NCI-H69 (cell line): ENCODE measurements around the gene BCAP29.
"Not testable (repeated sequence)": the region's sequence is repeated elsewhere in the genome, so short reads cannot be mapped to it uniquely, and the experiment has no call there.

Experiments used
- DNase-seq: peaks from one replicate; lab custom pipeline; 2025; lab: John Stamatoyannopoulos, UW

The BCAP29 gene, protein sequence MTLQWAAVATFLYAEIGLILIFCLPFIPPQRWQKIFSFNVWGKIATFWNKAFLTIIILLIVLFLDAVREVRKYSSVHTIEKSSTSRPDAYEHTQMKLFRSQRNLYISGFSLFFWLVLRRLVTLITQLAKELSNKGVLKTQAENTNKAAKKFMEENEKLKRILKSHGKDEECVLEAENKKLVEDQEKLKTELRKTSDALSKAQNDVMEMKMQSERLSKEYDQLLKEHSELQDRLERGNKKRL

DNA sequence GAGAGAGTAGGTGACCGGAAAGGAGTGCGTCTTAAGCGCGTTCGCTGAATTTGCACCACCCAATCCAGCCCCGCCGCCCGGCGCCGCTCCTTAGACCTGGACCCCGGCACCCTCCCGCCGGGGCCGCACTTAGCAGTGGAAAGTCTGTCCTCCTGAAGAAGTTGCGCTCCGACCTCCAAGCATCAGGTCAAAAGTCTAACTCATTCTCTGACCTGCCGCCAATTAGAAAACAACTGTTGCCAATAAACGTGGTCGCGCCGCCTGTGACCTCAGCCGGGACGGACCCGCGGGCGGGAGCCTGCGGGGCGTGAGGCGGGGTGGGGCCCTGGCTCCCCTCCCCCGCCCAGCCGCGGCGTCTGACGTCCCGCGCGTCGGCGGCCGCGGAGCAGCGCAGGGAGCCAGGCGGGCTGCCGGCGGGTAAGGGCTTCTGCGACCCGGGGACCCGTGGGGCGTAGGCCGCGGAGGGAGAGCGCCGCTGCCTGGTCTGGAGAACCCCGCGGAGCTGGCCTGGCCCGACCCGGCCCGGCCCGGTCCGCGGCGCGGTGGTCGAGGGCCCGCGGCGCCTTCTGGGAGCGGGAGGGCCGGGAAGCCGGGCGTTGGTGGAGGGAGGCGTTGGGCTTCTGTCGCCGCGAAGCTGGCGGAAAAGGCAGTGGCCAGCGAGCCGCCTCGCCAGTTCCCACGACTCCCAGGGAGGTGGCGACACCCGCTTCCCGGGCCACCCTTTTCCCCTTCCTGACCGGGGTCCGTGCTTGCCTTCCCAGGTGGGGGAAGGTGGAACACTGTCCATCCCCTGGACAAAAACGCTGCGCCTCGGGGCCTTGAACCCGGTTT, at the start of gene BCAP29:
Gene BCAP29, plus strand, starts transcription at position 362 of the 831 bp plus-strand sequence. CDS start 527 bp downstream, outside the sequence.
- DNase-seq: peak; percentile 84

DNA sequence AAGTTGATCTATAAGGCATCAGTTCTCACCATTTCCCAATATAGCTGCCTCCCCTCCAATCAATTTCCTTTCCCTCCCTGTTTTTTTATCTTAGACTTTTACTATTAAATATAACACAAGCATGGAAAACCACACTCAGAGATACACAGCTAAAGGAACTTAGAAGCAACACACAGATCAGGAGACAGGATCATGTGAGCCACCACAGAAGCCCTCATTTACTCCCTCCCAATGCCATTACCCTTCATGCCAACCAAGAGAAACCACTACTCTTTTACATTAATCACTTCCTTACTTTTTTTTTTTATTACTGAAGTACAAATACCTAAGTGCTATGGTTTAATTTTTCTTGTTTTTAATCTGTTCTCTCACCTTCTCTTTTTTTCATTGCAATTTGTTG, 49.3 kb upstream of the BCAP29 start:
- no peak for DNase-seq

DNA sequence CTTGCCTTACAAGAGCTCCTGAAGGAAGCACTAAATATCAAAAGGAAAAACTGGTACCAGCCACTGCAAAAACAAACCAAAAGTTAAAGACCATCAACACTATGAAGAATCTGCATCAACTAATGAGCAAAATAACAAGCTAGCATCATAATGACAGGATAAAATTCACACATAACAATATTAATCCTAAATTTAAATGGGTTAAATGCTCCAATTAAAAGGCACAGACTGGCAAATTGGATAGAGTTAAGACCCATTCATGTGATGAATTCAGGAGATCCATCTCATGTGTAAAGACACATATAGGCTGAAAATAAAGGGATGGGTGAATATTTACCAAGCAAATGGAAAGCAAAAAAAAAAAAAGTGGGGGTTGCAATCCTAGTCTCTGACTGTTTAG, 45.9 kb upstream of the BCAP29 start:
- DNase-seq: no peak

DNA sequence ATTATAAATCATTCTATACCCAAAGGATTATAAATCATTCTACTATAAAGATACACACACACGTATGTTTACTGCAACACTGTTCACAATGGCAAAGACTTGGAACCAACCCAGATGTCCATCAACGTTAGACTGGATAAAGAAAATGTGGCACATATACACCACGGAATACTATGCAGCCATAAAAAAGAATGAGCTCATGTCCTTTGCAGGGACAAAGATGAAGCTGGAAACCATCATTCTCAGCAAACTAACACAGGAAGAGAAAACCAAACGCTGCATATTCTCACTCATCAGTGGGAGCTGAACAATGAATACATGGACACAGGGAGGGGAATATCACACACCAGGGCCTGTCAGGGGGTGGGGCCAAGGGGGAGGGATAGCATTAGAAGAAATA, 42.8 kb upstream of the BCAP29 start:
- DNase-seq: not testable (repeated sequence)

DNA sequence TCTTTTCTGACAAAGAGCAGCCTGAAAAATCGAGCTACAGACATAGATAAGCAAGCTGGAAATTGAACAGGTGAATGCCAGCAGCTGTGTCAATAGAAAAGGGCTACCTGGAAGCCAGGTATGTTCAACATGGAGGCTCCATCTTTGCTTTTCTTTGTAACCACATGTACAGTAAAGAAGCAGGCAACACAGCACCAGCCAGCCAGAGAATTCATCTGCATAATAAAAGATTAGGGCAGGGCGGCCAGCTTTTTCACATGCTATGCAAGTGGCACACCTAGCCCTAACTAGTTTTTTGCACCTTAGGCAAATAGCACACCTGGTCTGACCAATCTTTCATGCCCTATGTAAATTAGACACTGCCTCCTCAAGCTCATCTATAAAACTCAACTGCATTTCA, 42.0 kb upstream of the BCAP29 start:
- peak; percentile 85 for DNase-seq

DNA sequence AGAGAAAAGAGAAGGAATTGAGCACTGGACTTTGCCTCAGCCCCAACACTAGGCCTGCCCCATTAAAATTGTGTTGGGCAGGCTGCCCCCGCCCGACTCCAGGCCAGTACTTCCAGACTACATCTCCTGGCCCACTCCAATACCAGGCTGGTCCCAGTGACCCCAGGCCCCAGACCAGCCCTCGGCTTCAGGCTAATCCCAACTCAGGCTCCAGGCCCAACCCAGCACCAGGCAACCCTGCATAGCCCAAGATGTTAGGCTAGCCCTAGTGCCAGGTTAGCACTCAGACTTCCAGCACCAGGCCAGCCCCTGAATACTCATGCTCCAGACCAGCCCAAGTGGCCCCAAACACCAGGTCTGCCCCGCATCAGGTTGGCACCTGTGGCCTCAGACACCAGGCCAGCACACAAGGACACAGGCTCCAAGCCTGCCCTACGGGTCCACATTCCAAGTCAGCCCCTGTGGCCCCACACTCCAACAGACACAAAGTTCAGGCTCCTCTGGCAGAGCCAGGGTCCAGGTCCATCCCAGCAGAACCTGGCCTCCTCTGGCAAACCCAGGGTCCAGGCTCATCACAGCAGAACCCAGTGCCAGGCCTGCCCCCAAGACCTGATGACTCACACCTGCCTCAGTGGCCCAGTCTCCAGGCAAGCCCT, 36.6 kb upstream of the BCAP29 start:
- no peak for DNase-seq

DNA sequence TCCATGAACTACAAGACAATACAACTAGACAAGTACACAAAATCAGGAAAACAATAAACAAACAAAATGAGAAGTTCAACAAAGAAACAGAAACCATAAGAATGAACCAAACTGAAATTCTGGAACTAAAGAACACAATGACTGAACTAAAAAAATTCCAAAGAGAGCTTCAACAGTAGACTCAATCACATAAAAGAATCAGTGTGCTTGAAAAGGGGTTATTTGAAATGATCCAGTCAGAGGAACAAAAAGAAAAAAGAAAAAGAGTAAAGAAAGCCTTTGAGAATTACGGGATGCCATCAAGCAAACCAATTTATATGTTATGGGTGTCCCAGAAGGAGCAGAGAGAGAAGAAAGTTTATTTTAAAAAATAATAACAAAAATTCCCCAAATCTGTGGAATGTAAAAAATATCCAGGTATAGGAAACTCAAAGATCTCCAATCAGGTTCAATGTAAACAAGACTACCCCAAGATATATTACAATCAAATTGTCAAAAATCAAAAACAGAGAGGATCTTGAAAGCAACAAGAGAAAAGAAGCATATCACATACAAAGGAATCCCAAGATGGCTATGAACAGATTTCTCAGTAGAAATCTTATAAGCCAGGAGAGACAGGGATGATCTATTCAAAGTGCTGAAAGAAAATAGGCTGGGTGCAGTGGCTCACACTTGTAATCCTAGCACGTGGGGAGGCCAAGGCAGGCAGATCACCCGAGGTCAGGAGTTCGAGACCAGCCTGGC, 35.0 kb upstream of the BCAP29 start:
- no peak for DNase-seq

DNA sequence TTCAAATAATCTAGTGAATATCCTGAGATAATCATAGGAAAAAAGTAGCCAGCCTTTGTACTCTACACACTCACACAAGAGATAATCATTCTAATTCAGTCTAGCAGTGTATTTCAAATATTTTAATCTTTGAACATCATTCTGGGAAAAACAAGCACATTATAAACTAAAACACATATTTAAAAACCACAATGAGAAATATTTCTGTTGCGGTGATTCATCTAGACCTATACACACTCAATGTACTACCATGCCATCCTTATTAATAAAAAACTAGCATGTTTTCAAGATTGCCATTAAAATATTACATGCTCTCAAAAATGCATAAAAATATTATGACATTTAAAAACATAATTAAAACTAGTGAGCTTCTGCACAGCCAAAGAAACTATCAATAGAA, 28.1 kb upstream of the BCAP29 start:
- DNase-seq: no peak

DNA sequence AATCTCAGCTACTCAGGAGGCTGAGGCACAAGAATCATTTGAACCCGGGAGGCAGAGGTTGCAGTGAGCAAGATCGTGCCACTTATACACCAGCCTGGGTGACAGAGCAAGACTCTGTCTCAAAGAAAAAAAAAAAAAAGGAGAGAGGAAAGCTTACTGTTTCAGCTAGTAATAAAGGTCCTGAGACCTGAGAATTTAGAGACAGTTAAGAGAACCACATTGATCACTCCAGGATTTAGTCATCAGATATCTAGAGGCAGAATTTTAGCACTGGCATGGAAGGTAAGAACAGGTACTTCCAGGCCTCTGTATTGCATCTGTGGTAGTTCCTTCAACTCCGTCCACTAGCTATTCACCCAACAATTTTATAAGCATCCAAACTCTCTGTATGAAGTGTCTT, 24.2 kb upstream of the BCAP29 start:
- no peak for DNase-seq

DNA sequence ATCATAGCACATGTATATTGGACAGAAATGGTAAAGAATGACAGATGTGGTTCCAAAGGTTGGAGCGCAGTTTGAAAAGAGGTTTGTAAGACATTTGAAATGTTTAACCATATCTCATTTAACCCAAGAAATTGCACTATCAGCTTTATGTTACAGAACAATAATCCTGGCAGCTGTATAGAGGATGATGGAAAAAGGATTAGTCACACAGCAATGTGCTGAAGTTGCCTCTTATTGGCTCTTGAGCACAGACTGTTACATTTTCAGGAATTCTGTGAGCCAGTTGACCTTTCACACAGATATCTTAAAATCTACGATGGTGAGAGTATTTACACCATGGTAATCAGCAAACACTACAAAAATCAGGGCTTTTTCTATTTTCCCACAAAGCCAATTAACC, 20.2 kb upstream of the BCAP29 start:
- no peak for DNase-seq

DNA sequence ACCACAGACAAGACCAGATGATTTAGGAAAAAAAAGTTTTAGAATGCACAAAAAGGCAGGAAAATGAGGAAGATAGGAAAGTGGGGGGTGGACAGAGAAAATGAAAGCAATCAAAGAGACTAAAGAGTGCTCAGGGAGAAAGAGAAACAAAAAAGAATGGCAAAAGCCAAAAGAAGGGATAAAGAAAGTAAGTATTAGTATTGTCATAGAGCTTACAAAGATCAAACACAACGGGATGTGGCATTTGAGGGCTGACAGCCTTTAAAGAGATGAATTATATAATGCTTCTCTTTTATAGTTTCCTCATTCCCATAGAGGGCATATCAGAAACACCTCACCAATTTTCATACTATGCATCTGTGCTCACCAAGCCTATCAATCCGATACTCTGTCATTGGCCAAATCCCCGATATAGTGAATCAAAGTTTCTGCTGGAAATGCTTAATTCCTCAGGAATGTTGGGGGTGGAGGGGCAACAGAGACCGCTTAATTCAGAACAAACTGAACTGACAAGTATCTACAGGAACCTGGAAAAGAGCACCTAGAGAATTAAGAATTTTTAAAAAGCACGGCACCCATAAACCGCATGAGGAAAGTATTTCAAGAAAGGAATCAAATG, 19.0 kb upstream of the BCAP29 start:
- no peak for DNase-seq

DNA sequence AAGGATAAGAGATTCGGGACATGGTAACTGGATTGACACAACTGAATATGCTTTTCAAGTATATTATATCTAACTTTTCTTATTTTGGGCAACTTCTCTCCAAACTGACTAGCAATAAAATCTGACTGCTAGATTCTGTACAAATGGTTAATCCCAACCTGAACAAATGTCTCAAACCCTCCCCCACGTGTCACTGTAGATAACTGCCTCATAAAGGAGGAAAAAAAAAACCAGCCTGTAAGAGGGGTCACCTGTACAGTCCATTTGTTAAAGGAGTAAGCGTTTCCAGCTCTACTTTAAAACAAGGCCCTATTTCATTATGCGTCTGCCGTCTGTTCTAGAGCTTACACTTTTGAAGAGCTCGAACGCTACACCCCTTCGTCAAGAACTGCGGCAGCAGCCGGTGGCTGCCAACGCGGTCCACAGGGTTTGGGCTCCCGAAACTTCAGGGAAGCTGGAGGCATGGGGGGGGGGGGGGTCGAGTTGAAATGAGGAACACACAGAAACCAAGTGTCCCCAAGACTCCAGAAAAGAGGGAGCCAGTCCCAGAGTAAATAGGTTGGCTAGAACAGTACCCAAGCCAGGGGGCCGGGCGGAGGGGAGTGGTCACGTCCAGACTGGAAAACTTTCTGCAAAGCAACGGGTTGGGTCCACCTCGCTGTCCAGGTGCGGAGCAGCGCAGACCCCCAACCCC, 16.8 kb upstream of the BCAP29 start:
- peak; percentile 79 for DNase-seq

DNA sequence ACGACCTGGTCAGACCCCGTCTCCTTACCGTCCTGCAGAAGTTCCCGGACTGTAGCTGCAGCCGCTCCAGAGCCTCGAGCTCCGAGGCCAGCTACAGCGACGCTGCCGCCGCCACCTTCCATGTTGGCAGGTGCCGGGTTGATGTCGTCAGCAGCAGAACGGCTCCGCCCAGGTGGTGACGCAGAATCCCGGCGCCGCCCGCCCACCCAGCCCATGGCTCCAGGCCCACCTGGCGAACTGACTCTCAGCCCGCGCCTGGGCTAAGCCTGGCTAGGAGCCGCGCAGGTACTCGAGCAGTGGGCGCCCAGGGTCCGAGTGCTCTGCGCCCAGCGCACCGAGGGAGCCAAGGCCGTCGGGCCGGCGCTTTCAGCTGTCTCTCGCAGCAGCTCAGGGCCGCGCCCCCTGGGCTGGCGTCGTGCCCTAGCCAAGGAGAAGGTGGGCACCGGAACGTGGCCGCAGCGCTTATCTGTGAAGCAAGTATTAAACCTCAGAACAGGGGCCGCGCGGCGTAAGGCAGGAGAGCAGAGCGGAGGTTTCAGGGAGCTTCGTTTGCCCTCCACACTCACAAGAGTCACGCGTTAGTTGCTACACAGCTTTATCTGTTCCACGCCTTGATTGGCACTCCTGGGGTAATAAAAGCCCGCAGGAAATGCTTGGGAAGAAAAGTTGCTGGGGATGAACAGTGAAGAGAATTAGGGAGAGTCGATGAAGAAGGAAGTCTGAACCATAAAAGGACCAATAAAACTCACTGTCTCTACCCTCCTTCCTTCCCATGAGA, 16.1 kb upstream of the BCAP29 start, which contains the start of the genes COG5 and DUS4L:
Gene COG5, minus strand, starts transcription at position 146 of the 778 bp plus-strand sequence. Its CDS starts 24 bp downstream, at position 122.
Gene DUS4L, plus strand, starts transcription at position 197 of the 778 bp plus-strand sequence. CDS start 3,100 bp downstream, outside the sequence.
- DNase-seq: peak; percentile 92

DNA sequence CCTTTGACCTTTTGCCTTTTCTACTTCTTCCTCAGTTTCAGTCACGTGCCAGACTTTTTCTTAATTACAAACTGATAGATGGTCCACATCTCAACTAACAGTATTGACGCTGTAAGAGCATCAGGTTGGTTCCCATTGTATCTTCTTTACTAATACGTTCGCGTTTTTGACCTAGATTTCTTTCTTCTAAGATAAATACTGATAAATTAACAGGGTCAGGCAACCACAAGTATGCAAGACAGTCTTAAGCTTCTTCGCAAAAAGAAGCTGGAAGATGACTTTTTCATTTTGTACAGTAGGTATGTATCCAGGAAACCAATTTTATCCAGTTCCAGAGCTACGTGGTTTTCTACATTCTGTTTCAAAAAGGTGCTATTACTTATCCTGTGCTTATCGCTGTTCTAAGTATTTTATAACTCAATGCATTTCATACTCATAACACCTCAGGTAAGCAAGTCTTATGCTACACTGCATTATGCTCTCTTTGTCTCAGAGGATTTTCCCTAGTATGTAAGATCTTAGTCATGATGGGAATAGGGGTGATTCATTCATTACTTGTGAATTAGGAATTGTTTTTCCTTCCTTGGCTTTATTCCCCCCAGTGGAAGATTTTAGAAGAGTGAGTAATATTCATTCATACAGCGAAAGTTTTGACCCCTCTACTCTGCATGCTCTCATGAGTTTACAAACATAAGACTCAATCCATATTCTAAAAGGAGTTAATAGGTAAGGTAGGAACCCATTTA, 15.3 kb upstream of the BCAP29 start:
- no peak for DNase-seq

DNA sequence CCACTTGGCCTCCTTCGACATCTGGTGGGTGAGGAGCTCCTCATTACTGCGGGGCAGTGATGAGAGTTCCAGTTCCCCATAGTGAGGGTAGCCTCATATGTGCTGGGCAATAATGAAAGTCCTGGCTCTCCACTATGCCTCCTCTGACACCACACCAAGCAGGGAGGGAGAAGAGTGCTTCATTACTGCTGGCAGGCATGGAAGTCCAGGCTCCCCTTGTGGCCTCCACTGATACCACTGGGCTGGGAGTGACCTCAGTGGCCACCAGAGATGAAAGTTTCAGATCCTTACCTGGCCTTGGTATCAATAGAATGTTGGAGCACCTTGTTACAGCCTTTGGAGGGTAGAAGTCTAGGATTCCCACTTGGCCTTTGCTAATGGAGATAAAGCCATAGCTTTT, 9.7 kb upstream of the BCAP29 start:
- no peak for DNase-seq

DNA sequence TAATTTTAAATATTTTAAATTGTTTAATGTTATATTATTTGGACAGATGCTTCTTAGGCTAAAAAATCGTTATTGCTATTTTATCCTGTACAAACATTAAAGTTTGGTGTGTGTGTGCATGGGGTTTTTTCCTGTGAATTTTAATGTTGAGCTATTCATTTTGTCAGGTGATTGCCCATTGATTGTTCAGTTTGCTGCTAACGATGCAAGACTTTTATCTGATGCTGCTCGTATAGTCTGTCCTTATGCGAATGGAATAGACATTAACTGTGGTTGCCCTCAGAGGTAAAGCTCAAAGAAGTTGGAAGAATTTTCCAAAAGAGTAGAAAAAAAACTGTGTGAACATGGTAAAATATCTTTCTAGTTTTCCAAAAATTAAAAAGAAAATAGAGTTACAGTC, 6.5 kb upstream of the BCAP29 start:
- no peak for DNase-seq

DNA sequence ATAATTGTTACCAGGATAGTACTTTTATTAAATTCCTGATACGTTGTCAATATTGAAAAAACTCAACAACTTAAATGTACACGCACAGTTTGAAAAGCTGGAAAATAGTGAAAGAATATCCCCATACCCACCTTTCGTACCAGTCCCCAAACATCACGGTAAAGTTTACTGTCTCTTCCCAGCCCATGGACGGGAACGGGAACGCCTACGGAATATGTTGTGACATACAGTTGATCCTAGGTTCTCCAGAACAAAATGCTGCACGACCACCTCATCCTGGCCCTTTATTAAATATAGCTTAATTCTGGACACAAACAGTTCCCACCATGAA, 527 bp upstream of the BCAP29 start:
- no peak for DNase-seq

DNA sequence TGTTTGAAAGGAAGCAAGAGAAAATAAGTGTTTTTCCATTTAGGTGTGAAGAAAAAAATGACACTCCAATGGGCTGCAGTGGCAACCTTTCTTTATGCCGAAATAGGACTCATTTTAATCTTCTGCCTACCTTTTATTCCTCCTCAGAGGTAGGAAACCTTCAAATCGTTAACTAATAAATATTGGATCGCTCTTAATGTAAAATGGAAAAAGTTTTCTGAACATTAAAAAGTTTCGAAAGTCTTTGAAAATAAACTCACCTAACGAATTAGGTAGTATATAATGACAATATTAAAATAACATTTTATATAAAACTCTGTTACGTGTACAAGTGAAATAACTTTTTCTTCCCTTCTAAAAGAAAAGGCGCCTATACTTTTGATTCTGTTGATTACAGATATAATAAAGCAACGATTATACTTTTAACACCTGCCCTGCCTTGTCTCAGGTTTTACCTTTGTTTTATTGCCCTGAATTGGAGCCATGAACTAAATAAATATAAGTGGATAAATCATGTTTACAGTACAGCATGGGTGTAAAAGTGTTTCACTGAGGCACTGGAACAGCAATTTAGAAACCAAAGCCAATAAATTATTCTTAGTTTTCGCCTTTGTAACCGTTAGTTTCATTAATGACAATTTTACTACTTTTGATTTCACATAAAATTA, 804 bp downstream of the BCAP29 start:
- DNase-seq: no peak

DNA sequence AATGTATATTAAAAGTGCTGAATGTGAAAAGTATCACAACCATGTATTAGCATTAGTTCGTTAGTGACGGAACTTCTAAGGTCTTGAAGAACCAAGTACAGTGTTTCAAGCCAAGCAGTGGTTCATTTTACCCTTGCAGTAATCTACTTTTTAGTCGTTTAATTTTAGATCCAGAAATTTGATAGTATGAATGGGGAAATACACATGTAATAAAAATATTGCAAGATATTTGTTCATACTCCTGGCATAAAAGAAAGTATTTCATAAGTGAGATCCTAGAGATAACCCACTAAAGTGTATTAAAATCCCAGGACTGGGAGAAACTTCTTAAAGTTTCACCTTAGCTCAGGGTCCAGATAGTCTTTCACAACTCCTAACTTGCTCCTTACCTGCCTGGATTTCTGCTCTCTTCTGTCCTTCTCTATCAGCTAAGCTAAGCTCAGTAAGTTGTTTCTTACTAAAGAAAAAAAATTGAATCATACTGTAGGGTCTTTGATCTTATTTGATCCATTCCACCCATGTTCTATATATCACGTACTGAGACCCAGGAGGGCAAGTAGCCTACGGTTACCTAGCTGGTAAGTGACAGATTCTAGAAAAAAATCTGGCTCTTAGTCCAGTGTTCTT, 1.5 kb downstream of the BCAP29 start:
- no peak for DNase-seq
